LNCaP clone FGC (cell line): ENCODE measurements around the gene LRRC4C.

Source experiments
- DNase-seq: peaks from one replicate; pipeline ENCODE4 v3.0.0-alpha.2; 2011; ENCODE audit warnings: low read depth
- H3K4me3 ChIP-seq: 2 replicates; pipeline ENCODE4 v1.5.1; 2011; ENCODE audit warnings: mild to moderate bottlenecking, low read depth, low read length, control low read depth
- CTCF ChIP-seq: IDR thresholded peaks from 2 replicates; pipeline ENCODE4 v1.5.1; 2012; ENCODE audit warnings: mild to moderate bottlenecking; ENCODE audit not compliant: control insufficient read depth, insufficient read depth; ENCODE audit errors: extremely low read depth

LRRC4C gene

GRCh38 chr11:40754297-40754696 lies 705.2 kb downstream of the LRRC4C start:
- no peak for DNase-seq
- no peak overlapping the region for H3K4me3 ChIP-seq
- no peak for TF ChIP-seq CTCF

GRCh38 chr11:40746282-40746681 lies 713.2 kb downstream of the LRRC4C start:
- no peak for TF ChIP-seq CTCF
- no peak for DNase-seq
- H3K4me3 ChIP-seq: no peak overlapping the region

- no peak for TF ChIP-seq CTCF
- no peak for DNase-seq
- H3K4me3 ChIP-seq: no peak overlapping the region
Observed at GRCh38 chr11:40732132-40732531, 727.3 kb downstream of the LRRC4C start.

- peak; percentile 35 for TF ChIP-seq CTCF
- no peak for DNase-seq
- no peak overlapping the region for H3K4me3 ChIP-seq
Observed at GRCh38 chr11:40722179-40722795, 737.2 kb downstream of the LRRC4C start.

- DNase-seq: peak; percentile 74
- no peak for TF ChIP-seq CTCF
Observed at GRCh38 chr11:40716344-40717130, 742.9 kb downstream of the LRRC4C start.

GRCh38 chr11:40713083-40713482 lies 746.4 kb downstream of the LRRC4C start:
- no peak overlapping the region for H3K4me3 ChIP-seq
- no peak for DNase-seq
- no peak for TF ChIP-seq CTCF

More at GRCh38 chr11:40716344-40717130, 742.9 kb downstream of the LRRC4C start:
- no peak overlapping the region for H3K4me3 ChIP-seq
